ENCODE results near the gene KIRREL3. TPM values are rescaled to one million over a fixed set of nuclear protein-coding genes. Genes with fewer than 3 reads are reported as not detected.

Gene KIRREL3
- total RNA-seq, 2 donors from 2014 or later: not detected

GRCh38 chr11:126459691-126460281 lies 540.8 kb downstream of the KIRREL3 start:
- DNase-seq (ENCODE audit: low spot score in 2 of 2) (no peak), ATAC-seq (no peak)
- H3K9me3 Mint-ChIP-seq: no peaks in the 10 kb centered on the region
- no peak overlapping the region for H3K27ac Mint-ChIP-seq
- H3K36me3 Mint-ChIP-seq: no peaks in the 10 kb centered on the region

GRCh38 chr11:126457817-126458216 lies 542.8 kb downstream of the KIRREL3 start:
- no peaks in the 10 kb centered on the region for H3K36me3 Mint-ChIP-seq
- DNase-seq (ENCODE audit: low spot score in 2 of 2) (no peak), ATAC-seq (no peak)
- no peak overlapping the region for H3K27ac Mint-ChIP-seq
- H3K9me3 Mint-ChIP-seq: no peaks in the 10 kb centered on the region

DNA sequence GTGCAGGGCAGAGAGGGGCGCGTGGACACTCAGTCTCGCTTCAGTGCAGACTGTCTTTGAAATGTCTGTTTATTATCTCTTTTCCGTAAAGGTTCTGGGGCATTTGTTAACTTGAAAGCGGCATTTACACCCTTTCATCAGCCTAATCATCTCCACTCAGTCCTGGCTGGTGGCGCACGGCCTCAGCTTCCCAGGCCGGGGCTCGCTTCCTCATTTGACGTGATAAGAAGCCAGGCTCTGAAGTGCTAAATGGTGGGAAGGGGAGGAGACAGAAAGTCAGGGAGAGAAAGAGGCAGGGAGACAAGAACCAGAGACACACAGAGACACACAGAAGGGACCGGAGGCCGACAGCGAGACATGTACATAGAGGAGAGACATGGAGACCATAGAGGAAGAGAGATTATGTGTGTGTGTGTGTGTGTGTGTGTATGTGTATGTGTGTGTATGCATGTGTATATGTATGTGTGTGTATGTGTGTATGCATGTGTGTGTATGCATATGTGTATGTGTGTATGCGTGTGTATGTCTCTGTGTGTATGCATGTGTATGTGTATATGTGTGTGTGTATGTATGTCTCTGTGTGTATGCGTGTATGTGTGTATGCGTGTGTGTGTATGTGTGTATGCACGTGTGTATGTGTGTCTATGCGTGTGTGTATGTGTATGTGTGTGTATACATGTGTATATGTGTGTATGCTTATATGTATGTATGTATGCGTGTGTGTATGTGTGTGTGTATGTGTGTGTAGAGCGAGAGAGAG lies 543.6 kb downstream of the KIRREL3 start:
- H3K36me3 Mint-ChIP-seq: no peaks in the 10 kb centered on the region
- no peak overlapping the region for H3K27ac Mint-ChIP-seq
- H3K9me3 Mint-ChIP-seq: peaks cover 0 to 1% of the 10 kb centered on the region in 2 donors
- DNase-seq (ENCODE audit: low spot score in 2 of 2) (no peak), ATAC-seq (no peak)

GRCh38 chr11:126456089-126456488 lies 544.5 kb downstream of the KIRREL3 start:
- peaks cover 4 to 7% of the 10 kb centered on the region in 2 donors for H3K9me3 Mint-ChIP-seq
- no peak overlapping the region for H3K27ac Mint-ChIP-seq
- DNase-seq (ENCODE audit: low spot score in 2 of 2) (no peak), ATAC-seq (no peak)
- H3K36me3 Mint-ChIP-seq: no peaks in the 10 kb centered on the region

- peaks cover 15 to 21% of the 10 kb centered on the region in 2 donors for H3K9me3 Mint-ChIP-seq
- ATAC-seq (no peak), DNase-seq (ENCODE audit: low spot score in 2 of 2) (no peak)
- H3K27ac Mint-ChIP-seq: no peak overlapping the region
- peaks cover 4 to 9% of the 10 kb centered on the region in 2 donors for H3K36me3 Mint-ChIP-seq
Measured at GRCh38 chr11:126452241-126453101, 548.1 kb downstream of the KIRREL3 start.

DNA sequence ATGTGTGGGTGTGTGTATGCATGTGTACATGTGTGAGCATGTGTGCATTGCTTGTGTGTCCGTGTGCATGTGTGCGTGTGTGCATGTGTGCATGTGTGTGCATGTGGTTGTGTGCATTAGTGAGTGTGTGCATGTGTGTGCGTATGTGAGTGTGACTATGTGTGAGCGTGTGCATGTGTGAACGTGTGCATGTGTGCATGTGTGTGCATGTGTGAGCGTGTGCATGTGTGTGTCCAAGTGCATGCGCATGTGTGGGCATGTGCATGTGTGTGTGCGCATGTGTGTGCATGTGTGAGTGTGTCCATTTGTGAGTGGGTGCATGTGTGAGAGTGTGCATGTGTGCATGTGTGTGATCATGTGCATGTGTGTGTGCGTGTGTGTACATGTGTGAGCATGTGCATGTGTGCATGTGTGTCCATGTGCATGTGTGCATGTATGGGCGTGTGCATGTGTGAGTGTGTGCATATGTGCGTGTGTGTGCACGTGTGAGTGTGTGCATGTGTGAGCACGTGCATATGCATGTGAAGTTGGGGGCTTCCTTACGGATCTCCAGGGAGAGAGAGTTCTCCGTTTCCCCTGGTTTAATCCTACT lies 549.3 kb downstream of the KIRREL3 start:
- ATAC-seq (no peak), DNase-seq (ENCODE audit: low spot score in 2 of 2) (no peak)
- peaks cover 15 to 21% of the 10 kb centered on the region in 2 donors for H3K9me3 Mint-ChIP-seq
- H3K27ac Mint-ChIP-seq: no peak overlapping the region
- peaks cover 4 to 9% of the 10 kb centered on the region in 2 donors for H3K36me3 Mint-ChIP-seq

GRCh38 chr11:126450806-126451205 lies 549.8 kb downstream of the KIRREL3 start:
- H3K27ac Mint-ChIP-seq: no peak overlapping the region

GRCh38 chr11:126450198-126450597 lies 550.4 kb downstream of the KIRREL3 start:
- DNase-seq (ENCODE audit: low spot score in 2 of 2) (no peak), ATAC-seq (no peak)
- peaks cover 15 to 21% of the 10 kb centered on the region in 2 donors for H3K9me3 Mint-ChIP-seq
- H3K27ac Mint-ChIP-seq: no peak overlapping the region
- H3K36me3 Mint-ChIP-seq: peaks cover 4 to 9% of the 10 kb centered on the region in 2 donors

More at GRCh38 chr11:126450806-126451205, 549.8 kb downstream of the KIRREL3 start:
- Mint-ChIP-seq H3K9me3 (peaks cover 15 to 21% of the 10 kb centered on the region in 2 donors), H3K36me3 (peaks cover 4 to 9% of the 10 kb centered on the region in 2 donors)
- ATAC-seq (no peak), DNase-seq (ENCODE audit: low spot score in 2 of 2) (no peak)

DNA sequence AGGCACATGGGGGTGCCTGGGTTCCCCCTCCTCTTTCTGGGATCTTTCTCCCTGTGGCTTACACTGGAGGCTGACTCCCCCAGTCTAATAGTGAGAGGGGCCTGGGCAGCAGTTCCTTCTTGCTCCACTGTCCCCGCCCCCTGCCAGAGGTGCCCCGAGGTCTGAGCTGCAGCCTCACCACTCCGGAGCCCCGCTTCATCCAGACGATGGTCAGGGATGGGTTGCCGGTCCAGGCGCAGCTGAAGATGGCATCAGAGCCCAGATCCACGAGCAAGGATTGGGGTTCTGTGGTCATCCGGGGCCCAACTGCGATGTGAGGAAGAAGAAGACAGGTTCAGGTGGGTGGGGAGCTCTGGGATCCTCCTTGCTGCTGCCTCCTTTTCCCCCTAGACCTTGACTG lies 554.0 kb downstream of the KIRREL3 start:
- no peak for DNase-seq (ENCODE audit: low spot score in 2 of 2)
- Mint-ChIP-seq H3K36me3 (peaks cover 4 to 9% of the 10 kb centered on the region in 2 donors), H3K27ac (no peak overlapping the region), H3K9me3 (peaks cover 15 to 18% of the 10 kb centered on the region in 2 donors)
- no peak for ATAC-seq

- Mint-ChIP-seq H3K36me3 (no peaks in the 10 kb centered on the region), H3K9me3 (no peaks in the 10 kb centered on the region), H3K27ac (no peak overlapping the region)
- no peak for DNase-seq (ENCODE audit: low spot score in 2 of 2)
- ATAC-seq: no peak
Measured at GRCh38 chr11:126444072-126444471, 556.5 kb downstream of the KIRREL3 start.

DNA sequence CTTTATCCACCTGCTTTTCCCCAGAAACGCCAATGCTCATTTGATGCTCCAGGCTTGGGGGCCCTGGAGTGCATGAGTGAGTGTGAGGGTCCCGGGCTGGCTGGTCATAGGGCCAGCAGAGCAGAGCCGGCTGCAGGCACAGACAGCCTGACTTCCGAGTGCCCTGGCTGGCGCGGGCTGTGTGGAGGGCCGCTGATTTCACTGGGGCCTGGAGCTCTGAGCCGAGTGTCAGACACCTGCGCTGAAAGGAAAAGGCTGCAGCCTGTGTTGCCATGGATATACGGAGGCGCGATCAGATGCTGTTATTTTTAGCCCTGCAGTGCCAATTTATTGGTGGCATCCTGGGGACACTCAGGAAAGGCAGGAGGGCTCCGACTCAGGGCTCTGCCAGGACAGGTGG lies 557.5 kb downstream of the KIRREL3 start:
- Mint-ChIP-seq H3K36me3 (no peaks in the 10 kb centered on the region), H3K27ac (no peak overlapping the region), H3K9me3 (no peaks in the 10 kb centered on the region)
- DNase-seq (ENCODE audit: low spot score in 2 of 2) (no peak), ATAC-seq (no peak)

DNA sequence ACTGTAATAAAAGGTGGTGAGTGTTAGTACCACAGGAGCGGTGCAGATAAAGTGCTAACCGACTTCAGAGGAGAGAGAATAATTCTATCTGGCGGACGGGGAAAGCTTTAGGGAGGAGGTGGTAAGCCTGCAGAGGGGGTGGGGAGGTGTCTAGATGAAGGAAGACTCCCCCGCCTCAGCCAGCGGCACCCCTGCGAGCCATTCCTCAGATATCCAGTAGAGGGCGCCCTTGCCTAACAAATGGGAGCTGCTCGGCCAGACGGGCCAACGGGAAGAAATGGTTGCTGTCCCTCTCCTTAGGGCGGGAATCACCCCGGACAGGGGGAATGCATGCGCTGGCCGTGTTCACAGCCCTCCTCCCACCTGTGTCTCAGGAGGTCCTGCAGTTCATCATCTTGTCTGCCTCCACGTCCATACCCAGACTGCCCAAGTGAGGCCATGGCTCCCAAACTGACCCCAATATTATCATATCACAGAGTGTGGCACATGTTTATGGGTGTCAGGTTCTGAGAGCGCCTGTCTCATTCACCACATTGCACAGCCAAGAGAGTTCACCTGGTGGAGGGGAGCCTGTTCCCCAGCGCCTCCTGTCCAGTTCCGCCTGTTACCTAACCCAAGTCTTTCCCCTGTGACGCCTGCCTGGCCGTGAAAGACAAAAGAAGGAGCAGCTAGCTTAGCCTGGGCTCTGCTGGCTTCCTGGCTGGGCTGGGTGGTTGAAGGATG lies 559.6 kb downstream of the KIRREL3 start:
- no peak overlapping the region for H3K27ac Mint-ChIP-seq
- H3K36me3 Mint-ChIP-seq: no peaks in the 10 kb centered on the region
- peak; percentile 67 to 85 for DNase-seq (ENCODE audit: low spot score in 2 of 2)
- no peaks in the 10 kb centered on the region for H3K9me3 Mint-ChIP-seq
- ATAC-seq: peak; percentile 78 to 82

DNA sequence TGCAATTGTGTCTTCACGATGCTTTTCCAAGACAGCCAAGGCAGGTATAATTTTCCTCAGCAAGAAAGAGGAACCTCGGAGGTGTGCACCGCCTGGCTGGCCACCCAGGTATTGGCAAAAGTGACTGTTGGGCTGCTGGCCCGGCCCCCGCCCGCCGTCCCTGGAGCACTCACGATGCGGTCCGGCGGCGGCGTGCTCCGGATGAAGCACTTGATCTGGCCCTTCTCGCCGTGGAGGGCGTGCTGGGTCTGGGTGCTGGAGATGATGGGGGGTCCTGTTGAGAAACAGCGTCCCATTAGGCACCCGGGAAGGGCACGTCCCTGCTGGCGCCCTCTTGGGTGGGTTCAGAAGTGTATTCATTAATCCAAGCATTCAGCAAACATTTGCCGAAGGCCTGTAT lies 560.3 kb downstream of the KIRREL3 start:
- no peaks in the 10 kb centered on the region for H3K36me3 Mint-ChIP-seq
- no peak for DNase-seq (ENCODE audit: low spot score in 2 of 2)
- H3K9me3 Mint-ChIP-seq: no peaks in the 10 kb centered on the region
- no peak for ATAC-seq
- no peak overlapping the region for H3K27ac Mint-ChIP-seq

GRCh38 chr11:126438691-126439090 lies 561.9 kb downstream of the KIRREL3 start:
- ATAC-seq: no peak
- no peaks in the 10 kb centered on the region for H3K36me3 Mint-ChIP-seq
- H3K9me3 Mint-ChIP-seq: no peaks in the 10 kb centered on the region
- DNase-seq (ENCODE audit: low spot score in 2 of 2): no peak
- no peak overlapping the region for H3K27ac Mint-ChIP-seq

- no peak for ATAC-seq
- H3K36me3 Mint-ChIP-seq: no peaks in the 10 kb centered on the region
- H3K27ac Mint-ChIP-seq: no peak overlapping the region
- H3K9me3 Mint-ChIP-seq: no peaks in the 10 kb centered on the region
- DNase-seq (ENCODE audit: low spot score in 2 of 2): no peak
Measured at GRCh38 chr11:126438272-126438671, 562.3 kb downstream of the KIRREL3 start.

DNA sequence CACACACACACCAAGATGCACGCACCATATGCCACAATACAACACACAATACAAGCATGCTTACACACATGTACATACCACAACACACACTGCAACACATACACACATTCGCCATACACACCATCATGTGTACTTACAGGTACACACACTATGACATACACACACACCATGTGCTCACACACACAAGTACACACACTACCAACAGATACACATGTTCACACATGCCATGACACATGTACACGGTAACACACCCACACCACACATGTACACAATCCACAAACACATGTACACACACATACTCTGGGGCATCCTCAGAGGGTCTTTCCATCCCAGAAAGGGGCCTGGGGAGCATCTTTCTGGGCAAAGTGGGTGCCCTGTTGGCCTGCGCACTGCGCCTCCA lies 562.8 kb downstream of the KIRREL3 start:
- DNase-seq (ENCODE audit: low spot score in 2 of 2) (no peak), ATAC-seq (no peak)
- H3K36me3 Mint-ChIP-seq: no peaks in the 10 kb centered on the region
- H3K9me3 Mint-ChIP-seq: no peaks in the 10 kb centered on the region
- no peak overlapping the region for H3K27ac Mint-ChIP-seq
